ENCODE results near the gene NUDT7.

Gene NUDT7

DNA sequence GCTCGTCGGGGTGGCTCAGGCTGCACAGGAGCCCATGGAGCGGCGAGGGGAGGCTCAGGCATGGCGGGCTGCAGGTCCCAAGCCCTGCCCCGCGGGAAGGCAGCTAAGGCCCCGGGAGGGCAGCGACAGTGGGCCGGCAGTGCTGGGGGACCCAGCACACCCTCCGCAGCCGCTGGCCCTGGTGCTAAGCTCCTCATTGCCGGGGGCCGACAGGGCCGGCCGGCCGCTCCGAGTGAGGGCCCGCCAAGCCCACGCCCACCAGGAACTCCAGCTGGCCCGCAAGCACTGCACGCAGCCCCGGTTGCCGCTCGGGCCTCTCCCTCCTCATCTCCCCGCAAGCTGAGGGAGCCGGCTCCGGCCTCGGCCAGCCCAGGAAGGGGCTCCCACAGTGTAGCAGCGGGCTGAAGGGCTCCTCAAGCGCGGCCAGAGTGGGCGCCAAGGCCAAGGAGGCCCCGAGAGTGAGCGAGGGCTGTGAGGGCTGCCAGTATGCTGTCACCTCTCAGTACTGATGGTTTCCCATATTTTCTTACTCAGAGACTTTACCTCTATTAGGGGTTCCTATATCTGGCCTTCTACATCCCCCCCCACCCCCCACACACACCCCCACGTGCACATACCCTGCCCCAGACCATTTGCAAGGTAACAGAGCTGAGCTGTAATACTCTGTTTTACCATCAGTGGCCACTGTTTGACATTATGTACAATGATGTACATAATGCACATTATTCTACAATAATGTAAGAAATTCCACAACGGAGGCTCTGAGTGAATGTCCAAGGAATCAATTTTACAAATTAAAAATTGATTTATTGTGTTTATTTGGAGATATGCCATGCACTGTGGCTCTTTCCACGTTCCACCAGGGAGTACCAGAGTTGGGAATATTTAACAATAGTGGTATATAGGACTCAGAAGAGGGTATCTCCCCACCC, 62.4 kb downstream of the NUDT7 start:
- H3K4me1 Mint-ChIP-seq, result peaks cover 13% of the 10 kb centered on the region
- H3K27me3 Mint-ChIP-seq, result peaks cover 38% of the 10 kb centered on the region
- H3K27ac Mint-ChIP-seq, result no peak overlapping the region
- H3K4me3 Mint-ChIP-seq, result no peak overlapping the region
- DNase-seq (no peak), ATAC-seq (no peak)
- H3K9me3 Mint-ChIP-seq, result no peaks in the 10 kb centered on the region

DNA sequence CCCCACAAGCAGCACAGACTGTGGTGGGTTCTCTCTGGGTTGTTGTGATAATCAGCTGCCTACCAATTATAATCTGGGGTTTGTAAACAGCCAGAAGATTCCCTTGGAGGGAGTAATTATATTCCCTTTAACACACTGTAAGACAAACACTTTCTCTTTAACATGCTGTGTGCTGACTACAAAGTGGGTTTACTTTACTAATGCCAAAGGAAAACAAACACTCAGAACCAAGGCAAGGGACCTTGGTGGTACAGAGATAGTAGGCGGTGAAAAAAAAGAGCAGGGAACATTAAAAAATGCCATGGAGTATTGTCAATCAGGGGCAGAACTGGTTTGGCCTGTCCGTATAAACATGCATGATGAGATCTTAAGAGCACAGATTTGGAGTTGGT, 63.1 kb downstream of the NUDT7 start:
- Mint-ChIP-seq H3K4me3 (no peak overlapping the region), H3K9me3 (no peaks in the 10 kb centered on the region), H3K4me1 (peaks cover 15% of the 10 kb centered on the region), H3K27me3 (peaks cover 44% of the 10 kb centered on the region), H3K27ac (no peak overlapping the region)
- DNase-seq (no peak), ATAC-seq (no peak)

DNA sequence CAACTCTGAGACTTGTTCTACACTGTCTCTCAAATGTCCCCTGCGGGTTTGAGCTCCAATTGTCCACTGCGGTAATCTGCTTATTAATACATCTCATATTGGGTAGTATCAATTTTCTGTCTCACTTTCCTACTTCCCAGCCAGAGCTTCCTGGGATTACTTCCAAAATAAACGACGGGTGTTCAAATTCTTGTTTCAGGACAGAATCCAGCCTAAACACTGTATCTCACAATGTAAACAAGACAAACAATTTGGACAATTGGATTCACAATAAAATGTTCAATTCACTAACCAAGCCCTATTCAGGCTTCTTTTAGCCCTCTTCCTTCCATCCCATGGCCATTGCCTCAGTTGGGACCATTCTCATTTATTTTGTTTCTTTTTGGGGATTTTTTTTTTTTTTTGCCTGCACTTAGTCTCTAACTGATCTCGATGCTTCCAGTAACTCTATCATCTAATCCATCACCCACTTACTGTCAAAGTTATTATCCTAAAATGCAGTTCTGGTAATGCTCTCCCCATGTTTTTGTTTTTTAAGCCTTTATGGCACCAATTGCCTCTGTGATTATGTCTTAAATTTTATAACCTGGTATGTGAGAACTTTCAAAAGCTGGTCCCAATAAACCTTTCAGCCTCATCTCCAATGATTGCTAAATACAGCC, 64.0 kb downstream of the NUDT7 start:
- no peak overlapping the region for H3K27ac Mint-ChIP-seq
- H3K4me3 Mint-ChIP-seq, result no peak overlapping the region
- peaks cover 15% of the 10 kb centered on the region for H3K4me1 Mint-ChIP-seq
- peaks cover 51% of the 10 kb centered on the region for H3K27me3 Mint-ChIP-seq
- H3K9me3 Mint-ChIP-seq, result no peaks in the 10 kb centered on the region
- no peak for ATAC-seq
- no peak for DNase-seq

DNA sequence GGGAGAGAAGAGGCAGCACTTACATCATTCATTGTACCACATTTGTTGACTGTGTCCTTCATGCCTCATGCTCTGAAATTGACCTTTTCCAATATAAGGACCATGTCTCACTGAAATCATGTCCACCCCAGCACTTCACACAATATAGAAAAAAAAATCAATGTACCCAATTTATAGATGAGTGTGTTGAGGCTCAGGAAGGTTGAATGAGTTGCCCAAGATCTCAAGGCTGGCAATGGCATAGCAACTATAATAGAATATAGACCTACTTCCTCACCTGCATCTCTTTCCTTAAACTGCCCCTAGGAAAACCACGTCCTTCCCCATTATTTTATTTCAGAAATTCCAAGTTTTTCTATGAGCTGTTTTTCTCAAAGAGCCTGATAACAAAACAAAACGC, 65.1 kb downstream of the NUDT7 start:
- no peak overlapping the region for H3K4me3 Mint-ChIP-seq
- H3K4me1 Mint-ChIP-seq, result peaks cover 15% of the 10 kb centered on the region
- no peak overlapping the region for H3K27ac Mint-ChIP-seq
- DNase-seq (no peak), ATAC-seq (no peak)
- H3K9me3 Mint-ChIP-seq, result no peaks in the 10 kb centered on the region
- H3K27me3 Mint-ChIP-seq, result peaks cover 62% of the 10 kb centered on the region

DNA sequence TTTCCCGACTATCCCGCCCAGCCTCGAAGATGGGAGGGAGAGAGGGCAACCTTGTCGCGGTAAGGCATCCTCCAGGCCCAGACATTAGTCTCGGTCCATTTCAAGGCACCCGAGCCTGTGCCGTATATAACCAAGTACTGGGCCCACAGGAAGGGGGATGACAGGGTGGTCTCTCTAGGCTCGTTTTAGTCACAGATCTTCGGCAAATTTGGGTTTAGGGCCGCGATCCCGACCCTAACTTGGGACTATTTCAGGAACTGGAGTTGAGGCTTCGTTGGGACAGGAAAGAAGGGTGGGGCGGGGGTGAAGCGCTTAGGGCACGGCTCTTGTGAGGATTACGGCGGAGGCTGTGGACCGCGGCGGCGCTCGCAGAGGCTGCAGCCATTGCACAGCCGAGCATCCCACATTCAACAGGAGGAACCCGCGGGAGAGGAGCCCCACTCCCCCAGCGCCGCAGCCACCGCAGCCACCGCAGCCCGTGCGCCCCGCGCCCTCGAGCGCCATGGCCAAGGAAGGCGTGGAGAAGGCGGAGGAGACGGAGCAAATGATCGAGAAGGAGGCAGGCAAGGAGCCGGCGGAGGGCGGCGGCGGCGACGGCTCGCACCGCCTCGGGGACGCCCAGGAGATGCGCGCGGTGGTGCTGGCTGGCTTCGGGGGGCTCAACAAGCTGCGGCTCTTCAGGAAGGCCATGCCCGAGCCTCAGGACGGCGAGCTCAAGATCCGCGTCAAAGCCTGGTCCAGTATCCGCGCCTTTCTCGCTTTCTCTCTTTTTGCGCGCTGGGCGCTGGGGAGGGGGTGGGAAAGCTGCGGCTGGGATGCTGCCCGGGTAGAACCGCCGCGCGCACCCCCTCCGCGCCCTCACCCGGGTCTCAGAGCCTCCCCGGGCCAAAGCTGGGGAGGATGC, 66.1 kb downstream of the NUDT7 start, which contains the start of gene VAT1L:
Gene VAT1L (plus strand): TSS at position 384 of the 904 bp plus-strand sequence. CDS start 119 bp downstream, at position 503.
- Mint-ChIP-seq H3K4me1 (peaks cover 15% of the 10 kb centered on the region), H3K27me3 (peaks cover 64% of the 10 kb centered on the region), H3K9me3 (no peaks in the 10 kb centered on the region), H3K27ac (no peak within 1 kb of the TSS), H3K4me3 (peak within 1 kb of the TSS; percentile 78 to 86)
- DNase-seq (peak; percentile 12 to 15), ATAC-seq (peak; percentile 72)

DNA sequence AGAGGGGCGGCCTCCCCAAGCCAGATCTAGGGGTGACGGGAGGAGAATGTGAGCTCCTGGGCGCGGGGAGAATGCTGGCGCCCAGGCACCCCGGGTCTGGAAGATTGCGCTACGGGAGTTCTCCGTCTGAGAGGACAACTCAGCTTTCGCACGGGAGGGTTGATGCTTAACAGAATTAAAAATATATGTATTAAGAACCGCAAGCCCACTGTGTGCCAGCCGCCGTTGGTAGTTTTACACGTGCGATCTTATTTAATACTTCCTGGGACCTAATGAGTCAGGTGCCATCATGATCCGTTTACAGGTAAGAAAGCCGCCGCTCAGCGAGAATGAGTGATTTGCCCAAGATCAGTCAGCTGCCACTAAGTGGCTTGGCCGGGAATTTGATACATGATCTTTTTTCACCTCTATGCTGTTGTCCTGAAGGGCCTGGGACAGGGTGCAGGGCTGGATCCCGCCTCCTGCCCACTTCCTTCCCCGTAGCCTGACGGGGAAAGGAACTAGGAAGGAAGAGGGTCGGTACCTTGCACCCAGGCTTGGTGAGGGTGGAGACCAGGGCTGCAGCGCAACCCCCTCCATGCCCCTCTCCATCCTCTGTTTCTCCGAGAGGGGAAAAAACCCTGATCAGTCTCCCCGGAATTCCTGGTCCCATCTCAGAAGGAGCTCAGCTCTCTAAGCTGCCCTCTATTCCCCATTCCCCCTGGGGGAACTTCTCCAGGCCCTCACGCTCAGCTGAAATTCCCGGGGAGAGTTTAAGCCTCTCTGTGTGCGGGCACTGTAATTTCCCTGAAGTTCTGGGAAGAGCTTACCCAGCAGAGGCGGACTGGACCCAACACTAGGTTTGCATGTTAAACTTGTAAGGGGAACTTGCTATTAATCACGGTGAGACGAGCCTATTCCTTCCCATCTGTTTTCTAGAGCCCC, 67.0 kb downstream of the NUDT7 start:
- Mint-ChIP-seq H3K27ac (no peak overlapping the region), H3K27me3 (peaks cover 64% of the 10 kb centered on the region), H3K4me1 (peaks cover 15% of the 10 kb centered on the region), H3K4me3 (peak overlapping the region in 1 of 2 donors; percentile 37), H3K9me3 (no peaks in the 10 kb centered on the region)
- no peak for ATAC-seq
- DNase-seq, result no peak

DNA sequence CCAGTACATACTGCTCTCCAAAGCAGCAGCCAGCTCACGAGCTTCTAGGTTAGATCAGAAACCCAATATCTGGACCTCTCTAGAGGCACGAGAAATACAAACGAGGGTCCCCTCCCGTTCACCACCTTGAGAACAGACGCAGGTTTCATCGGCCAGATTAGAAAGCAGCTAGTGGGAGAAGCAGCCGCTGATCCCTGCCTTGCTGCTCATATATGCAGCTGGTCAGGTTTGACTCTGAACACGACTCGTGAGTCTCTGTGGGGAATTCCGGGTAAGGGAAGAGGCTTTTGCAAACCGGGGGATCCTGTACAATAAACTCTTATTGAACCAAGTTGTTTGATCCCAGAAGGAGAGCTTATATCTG, 67.7 kb downstream of the NUDT7 start:
- Mint-ChIP-seq H3K27ac (no peak overlapping the region), H3K9me3 (no peaks in the 10 kb centered on the region), H3K27me3 (peaks cover 64% of the 10 kb centered on the region), H3K4me3 (no peak overlapping the region), H3K4me1 (peaks cover 15% of the 10 kb centered on the region)
- ATAC-seq (no peak), DNase-seq (no peak)

DNA sequence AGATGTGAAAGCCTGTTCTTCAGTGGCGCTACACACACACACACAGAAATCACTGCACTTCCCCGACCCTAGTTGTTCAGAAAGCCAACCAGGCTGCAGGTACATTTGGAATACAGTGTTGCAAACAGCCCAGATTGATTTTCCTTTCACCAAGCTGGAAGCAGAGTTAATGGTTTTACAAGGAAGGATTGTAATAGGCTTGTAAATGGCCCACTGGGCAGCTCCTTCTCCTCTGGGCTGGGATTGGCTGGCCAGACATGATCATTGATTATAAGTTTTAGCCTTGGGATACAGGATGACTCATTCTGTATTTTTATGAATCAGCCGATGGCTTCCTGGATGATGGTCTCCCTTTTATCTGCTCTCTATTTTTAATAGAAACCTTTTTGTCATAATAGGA, 68.6 kb downstream of the NUDT7 start:
- H3K4me1 Mint-ChIP-seq, result peaks cover 15% of the 10 kb centered on the region
- H3K4me3 Mint-ChIP-seq, result no peak overlapping the region
- DNase-seq (no peak), ATAC-seq (no peak)
- H3K27me3 Mint-ChIP-seq, result peaks cover 64% of the 10 kb centered on the region
- no peak overlapping the region for H3K27ac Mint-ChIP-seq
- H3K9me3 Mint-ChIP-seq, result no peaks in the 10 kb centered on the region

All from stimulated activated naive CD8-positive, alpha-beta T cell treated with anti-CD3 and anti-CD28 coated beads, Interleukin-15, amount 100 ng/mL, for 72 hours (primary cell).